SW480 (cell line): ENCODE data around the gene ASCC1.

ENCODE experiments used
- DNase-seq: peaks from one replicate; pipeline ENCODE4 v3.0.0-alpha.2; 2016; ENCODE audit warnings: low spot score

The ASCC1 gene

GRCh38 chr10:72065439-72066025 is 150.5 kb downstream of the ASCC1 start:
- no peak for DNase-seq

- no peak for DNase-seq
Measured at GRCh38 chr10:72063703-72064391, 152.2 kb downstream of the ASCC1 start.

DNA sequence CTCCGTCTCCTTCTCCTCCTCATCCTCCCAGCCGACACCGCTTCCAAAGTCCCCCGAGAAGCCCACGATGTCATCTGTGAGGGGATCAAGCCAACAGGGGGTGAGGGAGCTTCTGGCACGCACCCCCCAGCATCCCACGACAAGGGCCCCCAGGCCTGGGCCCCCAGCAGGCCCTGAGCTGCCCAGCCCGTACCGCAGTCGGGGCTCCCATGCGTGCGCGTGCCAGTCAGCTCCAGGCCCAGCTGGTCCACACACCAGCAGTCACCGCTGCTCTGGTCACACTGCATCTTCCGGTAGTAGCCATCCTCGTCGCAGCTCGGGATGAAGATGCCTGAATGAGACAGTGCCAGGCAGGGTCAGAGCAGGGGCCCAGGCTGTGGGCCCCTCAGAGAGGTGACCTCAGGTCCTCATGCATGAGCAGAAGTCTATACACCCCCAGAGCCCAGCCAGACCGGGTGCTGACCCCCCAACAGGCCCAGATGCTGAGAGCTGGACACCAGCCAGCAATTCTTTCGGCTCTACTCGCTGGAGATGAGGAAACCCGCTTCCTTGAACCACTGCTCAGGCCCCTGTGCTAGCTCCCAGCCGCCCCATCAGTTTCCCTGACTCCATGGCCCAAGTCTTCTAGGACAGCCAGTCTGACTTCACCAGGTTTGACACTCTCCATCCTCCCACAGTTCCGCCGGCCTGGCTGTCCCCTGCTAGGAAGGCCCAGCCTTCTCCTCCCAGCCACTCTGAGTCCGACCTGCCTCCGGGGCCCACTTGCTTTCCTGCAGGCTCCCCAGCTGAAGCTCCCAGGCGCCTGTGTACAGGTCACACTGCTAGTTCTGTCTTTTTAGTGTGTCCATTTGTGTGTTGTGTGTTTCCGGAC is 153.0 kb downstream of the ASCC1 start:
- no peak for DNase-seq

DNA sequence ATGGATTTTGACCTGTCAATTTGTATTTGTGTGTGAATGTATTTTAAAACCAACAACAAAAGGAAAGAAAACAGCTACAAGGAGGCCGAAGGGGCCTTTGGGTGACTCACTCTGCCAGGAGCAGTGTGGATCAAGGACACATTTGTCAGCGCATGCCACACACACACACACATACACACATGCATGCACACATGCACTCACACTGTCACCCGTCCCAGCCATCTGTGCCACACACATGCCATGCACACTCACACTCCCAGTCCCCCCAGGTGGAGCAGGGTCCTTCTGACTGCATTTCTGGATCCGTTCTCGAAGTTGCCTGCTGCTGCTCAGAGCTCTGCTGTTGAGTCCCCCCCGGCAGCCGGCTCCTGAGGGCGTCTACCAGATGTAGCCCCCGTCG is 153.7 kb downstream of the ASCC1 start:
- no peak for DNase-seq

GRCh38 chr10:72061930-72062329 is 154.1 kb downstream of the ASCC1 start:
- DNase-seq = no peak

- DNase-seq = no peak
Measured at GRCh38 chr10:72061491-72061890, 154.6 kb downstream of the ASCC1 start.

GRCh38 chr10:72059843-72060822 is 155.9 kb downstream of the ASCC1 start:
- no peak for DNase-seq

GRCh38 chr10:72058989-72059842 is 156.9 kb downstream of the ASCC1 start:
- DNase-seq = no peak

- no peak for DNase-seq
Measured at GRCh38 chr10:72058347-72058898, 157.7 kb downstream of the ASCC1 start.

- no peak for DNase-seq
Measured at GRCh38 chr10:72056932-72057751, 158.9 kb downstream of the ASCC1 start.

GRCh38 chr10:72056113-72056512 is 160.0 kb downstream of the ASCC1 start:
- no peak for DNase-seq

- DNase-seq = no peak
Measured at GRCh38 chr10:72053690-72054089, 162.4 kb downstream of the ASCC1 start.

- DNase-seq = no peak
Measured at GRCh38 chr10:72050873-72051272, 165.2 kb downstream of the ASCC1 start.

DNA sequence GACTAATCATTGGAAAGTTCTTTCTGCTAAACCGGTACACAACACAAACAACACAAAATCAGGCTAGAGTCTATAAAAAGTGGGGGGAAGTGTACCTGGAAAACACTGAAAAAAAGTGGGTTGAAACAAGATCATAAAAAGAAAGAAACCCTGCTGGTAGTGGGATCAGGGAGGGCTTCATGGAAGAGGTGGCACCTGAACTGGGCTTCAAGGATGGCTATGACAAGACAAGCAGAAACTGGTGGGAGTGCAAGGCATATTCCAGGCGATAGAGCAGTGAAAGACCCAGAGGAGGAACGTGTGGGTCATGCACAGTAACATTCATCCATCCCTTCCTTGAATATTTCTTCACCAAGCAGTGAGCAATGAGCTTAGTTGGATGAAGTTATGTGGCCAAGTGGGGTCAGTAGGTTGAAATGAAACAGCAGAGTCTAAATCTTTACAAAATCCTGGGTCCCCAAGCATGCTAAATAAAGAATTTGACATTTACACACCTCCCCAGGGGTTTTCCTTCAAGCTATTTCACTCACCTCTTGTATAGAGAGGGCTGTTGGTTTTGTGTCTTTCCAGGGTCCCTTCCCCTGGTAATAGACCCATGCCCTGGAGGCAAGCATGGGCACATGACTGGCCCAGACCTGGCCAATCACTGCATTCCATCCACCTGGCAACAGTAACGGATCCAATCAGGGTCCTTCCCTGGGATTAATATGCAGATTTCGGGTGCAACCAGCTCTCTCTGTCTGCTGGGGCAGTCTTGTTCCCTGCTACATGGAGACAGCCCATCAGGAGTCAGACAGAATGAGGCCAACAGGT is 165.9 kb downstream of the ASCC1 start:
- DNase-seq = no peak

DNA sequence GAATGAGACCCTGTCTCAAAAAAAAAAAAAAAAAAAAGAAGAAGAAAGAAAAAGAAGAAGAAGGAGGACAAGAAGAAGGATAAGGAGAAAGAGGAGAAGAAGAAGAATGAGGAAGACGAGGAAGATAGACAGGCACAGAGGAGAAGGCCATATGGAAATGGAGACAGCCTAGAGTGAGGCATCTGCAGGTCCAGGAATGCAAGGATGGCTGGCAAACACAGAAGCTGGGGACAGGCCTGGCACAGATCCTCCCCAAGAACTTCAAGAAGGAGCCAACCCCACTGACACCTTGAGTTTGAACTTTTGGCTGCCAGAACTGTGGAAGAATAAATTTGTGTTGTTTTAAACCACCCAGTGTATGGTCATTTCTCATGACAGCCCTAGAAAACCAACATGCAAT is 166.6 kb downstream of the ASCC1 start:
- no peak for DNase-seq

- DNase-seq = peak; percentile 86
Measured at GRCh38 chr10:72048450-72049124, 167.5 kb downstream of the ASCC1 start.
